Natural killer cell treated with Interleukin-12 subunit alpha and Interleukin-12 subunit beta and Interleukin-15 and Interleukin-18, amount 100 ng/mL, for 72 hours (primary cell): Measurements from ENCODE around the gene FANK1. TPM values are rescaled to one million over a fixed set of nuclear protein-coding genes. Genes with fewer than 3 reads are reported as not detected.
"Not testable (repeated sequence)": the region's sequence is repeated elsewhere in the genome, so short reads cannot be mapped to it uniquely, and the experiment has no call there.

Source experiments
- ATAC-seq, 2 donors: fragments of 150-1000 bp; cut with Tn5 transposase in 1 of 2; sonication (Bioruptor Pico), chemical (Tn5 transposase) in 1 of 2; 2 replicates each; pipeline ENCODE4 v1.10.0; 2021
- DNase-seq: peaks from one replicate; pipeline ENCODE4 v3.0.0; 2022; ENCODE audit warnings: low spot score
- H3K27ac Mint-ChIP-seq, 2 donors: 1 replicate in 1 of 2; 2 replicates in 1 of 2; pipeline ENCODE4 v1.8.0; 2022; ENCODE audit warnings: mixed read lengths in 2 of 2, mild to moderate bottlenecking in 1 of 2, moderate library complexity in 1 of 2
- H3K27me3 Mint-ChIP-seq, 2 donors: 1 replicate in 1 of 2; 2 replicates in 1 of 2; pipeline ENCODE4 v1.8.0; 2022; ENCODE audit warnings: mixed read lengths in 2 of 2
- H3K36me3 Mint-ChIP-seq: one replicate; pipeline ENCODE4 v1.8.0; 2022; ENCODE audit warnings: mixed read lengths
- H3K4me1 Mint-ChIP-seq, 2 donors: 1 replicate in 1 of 2; 2 replicates in 1 of 2; pipeline ENCODE4 v1.8.0; 2022; ENCODE audit warnings: low read depth in 2 of 2, mixed read lengths in 2 of 2, mild to moderate bottlenecking in 1 of 2
- H3K4me3 Mint-ChIP-seq: one replicate; pipeline ENCODE4 v1.8.0; 2022; ENCODE audit warnings: mixed read lengths
- H3K9me3 Mint-ChIP-seq: 2 replicates; pipeline ENCODE4 v1.8.0; 2022; ENCODE audit warnings: mixed read lengths
- total RNA-seq, 2 donors: library from RNA; stranded (reverse); gene quantifications; one replicate each; pipeline ENCODE4 v1.2.3, GENCODE V29; 2022

FANK1 gene
- total RNA-seq, 2 donors from 2014 or later: not detected

DNA sequence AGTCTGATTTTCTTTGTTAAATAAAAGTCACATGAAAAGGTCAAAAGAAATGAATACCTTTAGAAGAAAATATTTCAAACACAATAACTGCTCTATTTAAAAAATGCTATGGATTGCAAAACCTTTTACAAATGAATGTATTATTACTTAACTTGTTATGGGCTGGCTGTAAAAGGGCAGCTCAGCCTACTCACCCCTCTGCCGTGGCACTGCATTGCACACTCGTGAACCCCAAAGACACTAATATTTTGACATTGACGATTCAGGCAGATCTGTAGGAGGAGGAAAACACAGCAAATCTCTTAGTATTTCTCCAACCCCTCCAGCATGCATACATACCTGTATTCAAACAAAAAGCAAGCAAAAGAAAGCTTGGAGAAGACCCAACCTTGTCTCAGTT, 149.5 kb downstream of the FANK1 start:
- no peak for ATAC-seq
- Mint-ChIP-seq H3K4me3 (no peak overlapping the region), H3K27ac (no peak overlapping the region), H3K36me3 (no peaks in the 10 kb centered on the region), H3K27me3 (peaks cover 0 to 3% of the 10 kb centered on the region in 2 donors), H3K9me3 (no peaks in the 10 kb centered on the region), H3K4me1 (peaks cover 18 to 20% of the 10 kb centered on the region in 2 donors)
- no peak for DNase-seq

- peaks cover 4 to 13% of the 10 kb centered on the region in 2 donors for H3K27me3 Mint-ChIP-seq
- DNase-seq (no peak), ATAC-seq (no peak)
- H3K36me3 Mint-ChIP-seq: no peaks in the 10 kb centered on the region
- H3K4me3 Mint-ChIP-seq: no peak overlapping the region
- H3K4me1 Mint-ChIP-seq: peaks cover 9 to 13% of the 10 kb centered on the region in 2 donors
- no peaks in the 10 kb centered on the region for H3K9me3 Mint-ChIP-seq
- H3K27ac Mint-ChIP-seq: no peak overlapping the region
Measured at GRCh38 chr10:126046831-126047230, 150.5 kb downstream of the FANK1 start.

DNA sequence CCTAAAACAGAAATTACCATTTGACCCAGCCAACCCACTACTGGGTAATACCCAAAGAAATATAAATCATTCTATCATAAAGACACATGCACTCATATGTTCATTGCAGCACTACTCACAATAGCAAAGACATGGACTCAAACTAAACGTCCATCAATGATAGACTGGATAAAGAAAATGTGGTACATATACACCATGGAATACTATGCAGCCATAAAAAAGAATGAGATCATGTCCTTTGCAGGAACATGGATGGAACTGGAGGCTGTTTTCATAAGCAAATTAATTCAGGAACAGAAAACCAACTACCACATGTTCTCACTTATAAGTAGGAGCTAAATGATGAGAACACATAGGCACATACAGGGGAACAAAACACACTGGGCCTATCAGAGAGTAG, 151.4 kb downstream of the FANK1 start:
- not testable (repeated sequence) for DNase-seq, H3K9me3 Mint-ChIP-seq, H3K36me3 Mint-ChIP-seq, H3K4me1 Mint-ChIP-seq, H3K27ac Mint-ChIP-seq, H3K4me3 Mint-ChIP-seq, ATAC-seq
- H3K27me3 Mint-ChIP-seq: peaks cover 8 to 22% of the 10 kb centered on the region in 2 donors

- no peak overlapping the region for H3K27ac Mint-ChIP-seq
- no peaks in the 10 kb centered on the region for H3K36me3 Mint-ChIP-seq
- H3K4me1 Mint-ChIP-seq: peaks cover 0 to 3% of the 10 kb centered on the region in 2 donors
- no peak overlapping the region for H3K4me3 Mint-ChIP-seq
- ATAC-seq (no peak), DNase-seq (no peak)
- peaks cover 10 to 29% of the 10 kb centered on the region in 2 donors for H3K27me3 Mint-ChIP-seq
- H3K9me3 Mint-ChIP-seq: no peaks in the 10 kb centered on the region
Measured at GRCh38 chr10:126049759-126050700, 153.7 kb downstream of the FANK1 start.

DNA sequence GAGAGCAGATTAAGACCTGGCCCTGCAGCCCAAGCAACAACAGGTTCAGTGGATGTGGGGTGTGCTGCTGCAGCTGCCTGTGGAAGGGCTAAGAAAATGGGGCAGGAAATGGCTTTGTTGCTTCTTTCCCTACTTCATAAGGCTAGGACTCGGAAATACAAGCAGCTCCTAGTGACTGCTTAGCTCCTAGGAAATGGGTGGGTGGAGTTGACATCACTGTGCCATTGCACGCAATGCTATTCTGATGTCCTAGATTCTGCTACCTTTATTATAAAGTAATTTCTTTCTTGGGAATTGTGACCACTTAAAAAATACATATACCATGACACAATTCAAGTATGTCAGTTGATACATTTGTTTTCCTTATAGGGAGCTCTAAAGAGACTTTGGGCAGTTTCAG, 155.8 kb downstream of the FANK1 start:
- no peak overlapping the region for H3K4me3 Mint-ChIP-seq
- H3K27me3 Mint-ChIP-seq: peaks cover 13 to 29% of the 10 kb centered on the region in 2 donors
- ATAC-seq (no peak), DNase-seq (no peak)
- no peak overlapping the region for H3K27ac Mint-ChIP-seq
- H3K36me3 Mint-ChIP-seq: no peaks in the 10 kb centered on the region
- peaks cover 0 to 3% of the 10 kb centered on the region in 2 donors for H3K4me1 Mint-ChIP-seq
- no peaks in the 10 kb centered on the region for H3K9me3 Mint-ChIP-seq

DNA sequence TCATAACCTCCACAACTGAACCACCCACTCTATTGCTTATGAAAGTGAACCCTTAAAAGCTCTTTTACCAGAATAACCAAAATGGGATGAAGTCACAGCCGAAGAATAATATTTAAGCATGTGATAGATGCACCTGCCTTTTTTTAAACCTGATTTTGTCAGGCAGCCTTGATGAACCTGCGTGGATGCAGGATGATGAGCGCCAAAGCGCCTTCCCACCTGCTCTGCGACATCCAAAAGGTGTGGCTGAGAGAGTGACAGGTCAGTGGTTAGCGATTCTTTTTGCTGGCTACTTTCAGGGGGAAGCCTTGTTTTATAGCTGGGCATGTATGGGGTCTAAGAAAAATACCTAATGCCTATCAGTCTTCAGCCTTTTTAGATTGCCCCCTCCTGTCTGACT, 157.8 kb downstream of the FANK1 start:
- Mint-ChIP-seq H3K27ac (no peak overlapping the region), H3K9me3 (no peaks in the 10 kb centered on the region), H3K27me3 (peaks cover 17 to 29% of the 10 kb centered on the region in 2 donors), H3K4me3 (no peak overlapping the region), H3K36me3 (no peaks in the 10 kb centered on the region), H3K4me1 (peaks cover 0 to 3% of the 10 kb centered on the region in 2 donors)
- no peak for ATAC-seq
- DNase-seq: no peak

- H3K36me3 Mint-ChIP-seq: no peaks in the 10 kb centered on the region
- H3K9me3 Mint-ChIP-seq: no peaks in the 10 kb centered on the region
- no peak overlapping the region for H3K27ac Mint-ChIP-seq
- H3K27me3 Mint-ChIP-seq: peaks cover 9 to 19% of the 10 kb centered on the region in 2 donors
- no peaks in the 10 kb centered on the region for H3K4me1 Mint-ChIP-seq
- no peak overlapping the region for H3K4me3 Mint-ChIP-seq
- DNase-seq: no peak
- ATAC-seq: no peak
Measured at GRCh38 chr10:126057494-126057893, 161.1 kb downstream of the FANK1 start.

DNA sequence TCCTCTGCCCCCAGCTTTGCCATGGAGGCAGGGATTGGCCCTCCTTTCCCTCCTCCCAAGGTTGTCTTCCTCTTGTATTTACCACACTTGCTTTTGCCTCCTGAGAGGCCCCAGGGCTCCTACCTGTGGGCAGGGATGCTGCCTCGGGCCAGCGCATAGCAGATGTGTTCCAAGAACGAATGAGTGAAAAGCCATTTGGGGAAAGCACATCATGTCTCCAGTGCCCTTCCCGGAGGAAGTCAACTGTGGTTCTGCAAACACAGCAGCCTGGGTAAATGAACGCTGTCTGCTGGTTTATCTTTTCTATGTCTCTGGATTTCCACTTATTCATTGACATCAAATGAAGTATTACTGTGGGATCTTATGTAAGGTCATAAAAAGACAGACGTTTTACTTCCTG, 161.7 kb downstream of the FANK1 start:
- ATAC-seq (no peak), DNase-seq (no peak)
- Mint-ChIP-seq H3K36me3 (no peaks in the 10 kb centered on the region), H3K4me3 (no peak overlapping the region), H3K27me3 (peaks cover 6 to 18% of the 10 kb centered on the region in 2 donors), H3K27ac (no peak overlapping the region), H3K9me3 (no peaks in the 10 kb centered on the region), H3K4me1 (no peaks in the 10 kb centered on the region)

GRCh38 chr10:126058507-126058906, 162.1 kb downstream of the FANK1 start:
- Mint-ChIP-seq H3K27me3 (peaks cover 6 to 18% of the 10 kb centered on the region in 2 donors), H3K4me3 (no peak overlapping the region), H3K36me3 (no peaks in the 10 kb centered on the region), H3K9me3 (no peaks in the 10 kb centered on the region), H3K4me1 (no peaks in the 10 kb centered on the region), H3K27ac (no peak overlapping the region)
- ATAC-seq (no peak), DNase-seq (no peak)

Other genes starting within 250 kb of the FANK1 start
- not detected for gene TEX36, start 213.4 kb upstream of the FANK1 start, total RNA-seq
- 10 to 100 TPM; 29.4 to 53.5 TPM for gene EDRF1, start 176.9 kb upstream of the FANK1 start, total RNA-seq
- under 1 TPM in 1 of 2 donors, not detected in 1; 0.14 TPM for gene MMP21, start 120.7 kb upstream of the FANK1 start, total RNA-seq
- 10 to 100 TPM; 45.7 to 51.4 TPM for gene UROS, start 73.3 kb upstream of the FANK1 start, total RNA-seq
- gene BCCIP, start 73.0 kb upstream of the FANK1 start, total RNA-seq: 10 to 100 TPM; 68.5 to 83.3 TPM
- gene DHX32, start 15.3 kb upstream of the FANK1 start, total RNA-seq: 10 to 100 TPM; 25.8 to 28.8 TPM